Measurements from ENCODE around the gene CCDC112.

The CCDC112 gene

DNA sequence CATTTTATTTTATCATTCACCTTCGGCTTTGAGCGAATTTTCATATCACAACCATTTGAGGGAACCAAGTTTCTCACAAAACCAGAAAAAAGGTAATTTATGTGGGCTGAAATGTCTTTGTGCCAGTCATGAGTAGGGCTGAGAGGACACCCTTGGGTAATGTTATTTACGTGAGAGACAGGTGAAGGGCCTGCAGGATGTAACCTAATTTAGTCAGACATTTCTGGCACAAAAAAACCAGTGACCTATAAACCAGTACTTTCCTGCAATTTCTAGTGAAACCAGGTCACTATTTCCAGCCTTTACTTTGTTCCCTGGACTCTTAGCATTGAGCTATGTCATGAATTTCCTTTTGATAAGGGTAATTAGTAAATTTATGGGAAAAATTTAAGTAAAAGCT is 17.2 kb upstream of the CCDC112 start:
- no peak for DNase-seq

DNA sequence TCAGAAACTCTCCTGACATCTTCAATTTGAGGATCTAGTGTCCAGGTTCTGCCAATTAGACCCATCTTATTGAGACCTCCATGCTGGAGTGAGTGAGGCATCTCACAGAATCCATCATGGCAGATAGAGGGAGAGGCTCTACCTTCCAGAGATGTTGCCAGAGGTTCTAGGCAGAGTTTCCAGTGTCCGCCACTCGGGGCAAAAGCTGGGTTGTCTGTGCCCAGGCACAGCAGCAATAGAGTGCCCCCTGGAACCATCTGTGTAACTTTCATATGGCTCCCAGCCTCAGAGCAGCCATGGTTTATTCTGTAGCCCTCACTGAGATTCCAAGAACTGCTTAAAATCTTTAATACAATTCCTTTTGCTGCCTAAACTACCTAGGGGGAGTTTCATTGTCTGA is 16.6 kb upstream of the CCDC112 start:
- no peak for DNase-seq

DNA sequence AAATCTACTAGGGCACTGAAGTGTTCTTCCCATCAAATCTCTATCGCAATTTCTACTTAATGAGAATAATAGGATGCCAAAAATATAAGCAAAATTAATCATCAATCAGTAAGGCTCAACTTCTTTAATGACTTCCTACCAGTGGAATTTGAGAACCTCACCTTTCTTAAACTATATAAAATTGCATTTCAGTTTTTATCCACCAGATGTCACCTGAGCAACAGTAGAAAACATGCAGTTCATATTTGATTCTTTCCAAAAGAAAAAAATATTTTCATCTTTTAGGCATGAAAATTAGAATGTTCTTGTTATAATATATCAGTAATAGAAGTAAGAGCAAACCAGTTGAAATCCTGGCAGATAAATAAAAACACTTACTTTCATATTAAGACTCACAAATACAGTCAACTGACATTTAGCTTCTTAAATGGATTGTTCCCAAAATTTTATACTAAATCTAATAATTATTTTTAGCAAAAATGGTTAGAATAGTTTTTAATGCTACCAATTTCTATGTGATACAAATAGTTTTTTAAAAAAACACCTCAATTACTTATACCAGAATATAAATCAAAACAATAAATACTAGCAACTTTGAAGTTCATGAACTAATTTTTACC is 13.4 kb upstream of the CCDC112 start:
- DNase-seq, result no peak

DNA sequence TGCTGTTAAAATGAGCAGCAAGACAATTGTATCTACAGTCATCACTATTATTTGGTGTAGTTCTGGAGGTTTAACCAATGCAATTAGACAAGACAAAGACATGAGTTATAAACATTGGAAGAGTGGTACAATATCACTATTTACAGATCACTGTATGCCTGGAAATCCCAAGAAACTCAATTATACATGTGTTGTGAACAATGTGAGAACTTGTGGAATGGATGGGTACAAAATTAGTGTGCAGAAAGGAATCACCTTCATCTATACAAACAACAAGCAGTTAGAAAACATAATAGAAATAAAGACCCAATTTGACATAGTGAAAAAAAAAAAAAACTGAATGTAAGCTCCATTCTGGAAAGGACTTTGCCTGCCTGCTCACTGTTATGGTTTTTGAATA is 12.4 kb upstream of the CCDC112 start:
- no peak for DNase-seq

DNA sequence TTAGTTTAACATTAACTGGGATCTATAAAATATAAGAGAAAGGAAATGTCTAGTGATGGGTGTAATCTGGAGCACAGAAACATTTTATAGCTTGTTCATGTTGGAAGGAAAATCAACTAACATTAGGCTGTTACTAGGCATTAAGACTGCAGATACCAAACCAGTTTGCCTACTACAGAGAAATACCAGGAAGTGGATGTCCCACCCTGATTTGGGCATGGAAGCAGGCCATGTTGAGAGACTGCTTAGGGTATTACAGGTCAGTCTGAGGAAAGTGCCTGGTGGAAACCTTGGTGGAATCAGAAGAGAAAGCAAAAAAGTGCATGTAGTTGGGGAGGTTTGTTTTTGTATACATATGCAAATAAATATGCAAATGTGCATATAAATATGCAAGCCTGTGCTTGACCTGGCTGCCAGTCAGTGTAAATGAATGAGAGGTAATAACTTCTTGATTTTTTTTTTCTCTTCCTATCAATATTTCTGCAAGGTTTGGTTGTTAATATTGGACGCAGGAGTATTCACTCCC is 9.6 kb upstream of the CCDC112 start:
- DNase-seq, result no peak

GRCh38 chr5:115304496-115304895 is 8.0 kb upstream of the CCDC112 start:
- DNase-seq, result no peak

GRCh38 chr5:115298811-115299210 is 2.4 kb upstream of the CCDC112 start:
- no peak for DNase-seq

GRCh38 chr5:115297031-115297430 is 577 bp upstream of the CCDC112 start:
- no peak for DNase-seq

DNA sequence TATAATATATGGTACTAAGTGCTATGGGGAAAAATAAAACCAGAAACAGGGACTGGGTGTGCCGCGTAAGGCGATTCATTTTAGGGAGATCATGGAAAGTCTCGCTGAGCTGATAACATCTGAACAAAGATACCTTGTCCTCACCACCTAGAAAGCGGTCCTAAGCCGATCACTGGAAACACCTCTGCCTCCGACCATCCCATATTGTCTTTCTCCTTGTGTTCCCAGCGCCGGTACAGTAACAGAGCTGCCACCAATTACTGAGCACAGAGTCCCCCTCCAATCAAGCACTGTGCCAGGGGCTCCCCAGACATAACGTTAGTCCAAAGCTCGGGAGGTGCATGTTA is 704 bp downstream of the CCDC112 start:
- no peak for DNase-seq

DNA sequence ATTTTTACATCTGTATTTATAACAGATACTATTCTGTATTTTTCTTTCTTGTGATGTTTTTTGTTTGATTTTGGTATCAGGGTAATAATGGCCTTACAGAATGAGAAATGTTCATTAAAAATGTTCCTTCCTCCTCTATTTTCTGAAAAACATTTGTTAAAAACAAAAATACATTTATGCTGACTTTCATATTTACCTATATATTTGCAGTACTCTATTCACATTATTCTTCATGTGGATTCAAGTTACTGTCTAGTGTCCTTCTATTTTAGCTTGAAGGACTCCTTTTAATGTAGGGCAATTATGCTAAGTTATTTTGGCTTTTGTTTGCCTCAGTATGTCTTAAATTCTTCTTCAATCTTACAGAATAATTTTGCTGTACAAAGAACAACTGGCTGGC is 5.1 kb downstream of the CCDC112 start:
- DNase-seq, result no peak

- no peak for DNase-seq
Measured at GRCh38 chr5:115289104-115289503, 7.3 kb downstream of the CCDC112 start.

- DNase-seq, result no peak
Measured at GRCh38 chr5:115284021-115284420, 12.4 kb downstream of the CCDC112 start.

- no peak for DNase-seq
Measured at GRCh38 chr5:115282131-115282530, 14.3 kb downstream of the CCDC112 start.

DNA sequence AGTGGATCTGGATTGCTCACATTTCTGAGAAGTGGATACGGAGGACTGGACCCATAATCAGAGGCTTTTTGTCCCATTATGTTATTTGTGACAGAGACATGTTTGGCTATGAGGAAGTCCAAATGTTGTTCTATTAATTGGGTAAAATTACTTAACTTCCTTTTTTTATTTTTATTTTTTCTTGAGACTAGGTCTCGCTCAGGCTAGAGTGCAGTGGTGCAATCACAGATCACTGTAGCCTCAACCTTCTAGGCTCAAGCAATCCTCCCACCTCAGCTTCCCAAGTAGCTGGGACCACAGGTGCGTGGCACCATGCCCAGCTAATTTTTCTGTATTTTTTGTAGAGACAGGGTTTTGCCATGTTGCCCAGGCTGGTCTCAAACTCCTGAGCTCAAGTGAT is 21.9 kb downstream of the CCDC112 start:
- DNase-seq, result no peak

GRCh38 chr5:115272297-115272958 is 24.0 kb downstream of the CCDC112 start:
- DNase-seq, result no peak

DNA sequence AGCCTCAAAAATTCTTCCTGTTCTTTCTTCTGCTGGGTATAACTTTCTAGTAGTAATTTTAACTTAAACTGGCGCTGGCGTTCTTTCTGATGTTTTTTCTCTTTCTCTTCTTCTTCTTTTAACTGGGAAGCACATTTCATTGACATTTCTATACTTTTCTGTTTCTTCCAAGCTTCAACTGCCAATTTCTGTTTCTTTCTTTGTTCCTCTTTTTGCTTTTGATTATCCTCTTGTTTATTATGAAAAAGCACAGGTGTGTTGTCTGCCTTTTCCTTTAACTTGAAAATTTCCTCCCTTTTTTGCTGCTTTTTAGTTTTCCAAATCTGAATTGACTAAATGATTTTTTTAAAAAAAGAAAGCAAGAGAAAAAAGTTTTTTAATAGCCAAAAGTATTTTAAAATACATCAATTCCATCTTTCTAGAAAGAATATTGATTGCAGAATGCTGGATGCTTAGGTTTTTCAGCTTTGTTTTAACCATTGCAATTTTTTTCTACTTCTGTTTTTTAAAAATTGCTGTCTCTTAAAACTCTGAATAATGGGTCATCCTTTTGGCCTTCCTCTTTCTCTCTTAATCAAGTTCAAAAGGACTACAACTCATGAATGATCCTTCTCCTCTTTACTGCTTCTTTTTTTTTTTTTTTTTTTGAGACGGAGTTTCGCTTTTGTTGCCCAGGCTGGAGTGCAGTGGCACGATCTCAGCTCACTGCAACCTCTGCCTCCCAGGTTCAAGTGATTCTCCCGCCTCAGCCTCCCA is 25.0 kb downstream of the CCDC112 start:
- no peak for DNase-seq

- no peak for DNase-seq
Measured at GRCh38 chr5:115267617-115268016, 28.8 kb downstream of the CCDC112 start.

DNA sequence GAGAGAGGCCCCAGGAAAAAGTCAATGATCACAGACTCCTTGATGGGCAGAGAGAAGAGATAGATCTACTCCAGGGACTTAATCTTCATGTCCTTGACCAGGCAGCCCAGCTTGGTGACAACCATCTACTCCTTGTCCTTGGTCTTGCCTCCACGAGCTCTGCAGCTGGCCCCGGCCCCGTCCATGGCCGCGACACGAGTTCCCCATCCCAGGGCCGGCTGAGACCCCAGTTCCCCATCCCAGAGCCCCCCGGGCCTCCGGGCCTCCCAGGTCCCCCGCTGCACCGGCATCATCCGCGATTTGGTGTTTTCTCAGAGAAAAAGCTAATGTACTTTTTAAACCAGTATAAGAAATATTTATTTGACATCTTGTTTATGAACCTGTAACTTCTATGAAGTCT is 31.2 kb downstream of the CCDC112 start:
- no peak for DNase-seq

DNA sequence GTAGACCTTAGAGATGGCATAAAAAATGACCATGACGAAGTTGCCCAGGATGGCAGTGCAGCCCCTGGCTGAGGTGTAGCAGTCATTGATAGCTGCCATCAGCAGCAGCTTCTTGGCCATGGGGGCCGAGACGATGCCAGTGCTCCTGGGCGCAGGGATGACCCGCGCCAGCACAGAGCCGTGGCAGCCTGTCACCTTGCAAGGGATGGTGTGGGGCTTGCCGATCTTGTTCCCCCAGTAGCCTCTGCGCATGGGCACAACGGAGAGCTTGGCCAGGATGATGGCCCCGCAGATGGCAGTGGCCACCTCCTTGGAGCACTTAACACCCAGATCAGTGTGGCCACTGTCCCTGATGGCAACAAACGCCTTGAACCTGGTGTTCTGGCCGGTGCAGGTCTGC is 31.7 kb downstream of the CCDC112 start:
- no peak for DNase-seq

DNA sequence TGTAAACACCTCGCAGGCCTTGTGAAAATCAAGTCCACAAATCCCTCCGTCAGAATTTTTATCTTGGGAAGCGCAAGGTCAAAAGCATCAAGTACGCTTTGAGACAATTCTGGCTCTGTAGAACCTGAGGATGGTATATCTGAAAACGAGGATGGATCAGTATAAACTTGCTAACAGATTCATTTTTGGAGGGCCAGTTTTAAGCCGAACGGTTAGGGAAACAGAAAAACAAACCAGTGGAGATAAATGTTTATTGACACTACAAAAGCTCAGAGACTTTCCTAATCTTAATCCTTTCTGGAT is 33.4 kb downstream of the CCDC112 start:
- no peak for DNase-seq

DNA sequence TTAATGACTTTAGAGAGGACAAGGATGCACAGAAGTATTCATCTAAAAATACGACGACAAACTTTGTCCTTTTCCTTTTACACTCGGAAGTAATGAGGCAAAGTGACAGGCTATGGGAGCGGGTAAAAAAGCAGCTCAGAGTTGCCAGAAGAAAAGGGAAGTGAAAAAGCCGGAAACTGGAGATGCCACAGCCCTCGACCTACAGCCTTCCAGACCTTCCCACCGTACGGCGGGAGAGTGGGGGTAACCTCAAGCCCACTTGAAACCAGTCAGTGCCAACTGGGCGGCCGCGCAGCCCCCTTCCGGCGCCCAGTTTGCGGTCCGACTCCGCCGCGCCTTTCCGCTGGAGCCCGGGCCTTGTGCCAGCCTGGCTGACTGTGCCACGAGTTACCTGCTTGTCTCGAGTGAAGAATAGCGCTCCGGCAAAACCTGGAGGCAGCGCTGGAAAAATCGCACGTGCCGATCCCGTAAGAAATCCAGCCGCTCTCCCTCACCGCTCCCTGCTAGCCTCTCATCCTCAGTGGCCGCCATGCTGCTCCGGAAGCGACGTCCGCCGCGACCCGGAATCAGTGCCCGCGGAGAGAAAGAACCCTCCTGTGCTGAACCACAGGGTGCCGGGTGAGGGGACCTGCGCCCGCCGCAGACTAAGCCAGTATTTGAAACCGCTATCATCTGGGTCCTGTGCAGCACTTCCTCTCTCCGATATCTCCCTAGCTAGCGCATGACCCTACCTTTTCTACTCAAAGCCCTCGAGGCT is 34.0 kb downstream of the CCDC112 start, which contains the start of gene PGGT1B:
PGGT1B (minus strand) TSS at position 557 of the 757 bp plus-strand sequence; CDS start at position 531, 26 bp downstream.
- peak; percentile 19 for DNase-seq

DNA sequence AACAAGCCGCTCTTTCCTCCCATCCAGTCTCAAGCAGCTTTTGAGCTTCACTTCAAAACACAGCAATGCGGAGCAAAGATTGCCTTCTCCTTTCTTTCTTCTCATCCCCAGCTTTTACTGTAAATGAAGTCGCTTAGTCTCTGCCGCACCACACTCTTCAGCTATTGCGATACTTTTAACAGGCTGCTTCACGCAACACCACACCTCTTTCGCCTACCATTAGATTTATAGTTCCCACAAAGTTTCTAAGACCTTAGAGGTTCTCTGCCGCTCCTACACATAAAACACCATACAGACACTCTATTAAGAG is 34.5 kb downstream of the CCDC112 start:
- DNase-seq, result no peak

DNA sequence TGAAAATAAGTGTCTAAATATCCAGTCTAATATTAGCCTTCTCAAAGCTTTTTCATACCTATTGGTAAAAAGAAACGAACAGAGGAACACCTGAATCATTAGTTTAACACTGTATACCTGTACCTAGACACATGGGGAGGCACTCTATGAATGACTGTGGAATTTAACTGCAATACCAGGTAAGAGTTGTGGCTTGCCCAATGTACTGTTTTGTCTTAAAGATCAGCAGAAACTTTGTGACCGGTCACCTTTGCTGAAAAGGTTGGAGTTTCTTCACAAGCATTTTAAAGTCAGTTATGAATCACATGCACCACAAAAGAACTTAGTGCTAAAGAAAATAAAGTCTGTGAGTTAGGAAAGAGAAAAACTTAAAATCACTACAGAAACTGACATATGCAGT is 36.2 kb downstream of the CCDC112 start:
- no peak for DNase-seq

DNA sequence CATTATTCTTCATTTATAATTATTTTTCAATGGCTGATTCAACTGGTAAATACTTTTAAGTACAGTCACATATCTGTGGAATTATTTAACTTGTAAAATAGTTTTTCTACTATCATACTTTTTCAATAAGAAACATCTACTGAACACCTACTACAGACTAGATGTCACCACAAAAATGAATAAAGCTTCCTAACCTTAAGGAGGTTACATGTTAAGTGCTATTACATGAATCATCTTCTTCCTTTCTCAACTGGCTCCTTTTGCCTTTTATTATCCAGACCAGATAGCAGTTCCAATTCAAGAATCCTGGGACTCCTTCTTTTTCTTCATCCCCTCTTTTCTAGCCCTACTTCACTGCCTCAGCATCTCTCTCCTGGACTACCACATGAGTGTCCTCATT is 38.5 kb downstream of the CCDC112 start:
- no peak for DNase-seq

Measured in NCI-H2029 treated with DMSO at 0.1 percent for 48 hours (cell line).